Left lung (tissue), 10 donors: ENCODE measurements around the gene AGL. TPM values are rescaled to one million over a fixed set of nuclear protein-coding genes. Genes with fewer than 3 reads are reported as not detected.

Experiments used
- ATAC-seq: fragments of 200-7000 bp; cut with Tn5 transposase; one replicate; pipeline ENCODE4 v1.9.1; 2020; ENCODE audit warnings: moderate library complexity
- DNase-seq, 4 donors: peaks; one replicate each; pipeline ENCODE4 v3.0.0-alpha.2; 2013 to 2020
- H3K27ac ChIP-seq, 2 donors: fragments of 200-600 bp; sonication (generic) in 1 of 2; one replicate each; pipeline versions ENCODE4 v1.5.0 to v1.8.0; 2020 to 2021
- H3K27me3 ChIP-seq, 2 donors: fragments of 200-600 bp; sonication (generic) in 1 of 2; one replicate each; pipeline versions ENCODE4 v1.5.0 to v1.8.0; 2020 to 2021
- H3K36me3 ChIP-seq, 2 donors: fragments of 200-600 bp; sonication (generic) in 1 of 2; one replicate each; pipeline versions ENCODE4 v1.5.0 to v1.8.0; 2020 to 2021
- H3K4me1 ChIP-seq, 2 donors: fragments of 200-600 bp; one replicate each; pipeline ENCODE4 v1.8.0; 2021
- H3K4me3 ChIP-seq, 2 donors: fragments of 200-600 bp; sonication (generic) in 1 of 2; one replicate each; pipeline versions ENCODE4 v1.5.0 to v1.8.0; 2020 to 2021; ENCODE audit warnings: mild to moderate bottlenecking in 1 of 2
- H3K9me3 ChIP-seq, 2 donors: fragments of 200-600 bp; sonication (generic) in 1 of 2; one replicate each; pipeline versions ENCODE4 v1.5.0 to v1.8.0; 2020 to 2021
- intact Hi-C, 2 donors: fragments of 100-400 bp; cut with DNase I; formaldehyde crosslinking; loops; one replicate each; pipeline versions ENCODE4 v1.11.2 to v1.14.2; 2022
- polyA plus RNA-seq, 6 donors: library from polyadenylated mRNA; unstranded; fragments of 120-200 nt; gene quantifications; one replicate each; pipeline ENCODE4 v1.2.1, GENCODE V29; 2013; ENCODE audit not compliant: insufficient read length in 6 of 6
- total RNA-seq, 2 donors: library from RNA; stranded (reverse); fragmentation: NEBNext Ultra II Directional; extraction: Animal tissue kit (Norgen Biotek cat#: 25700); gene quantifications; one replicate each; pipeline ENCODE4 v1.2.1, GENCODE V29; 2021
- TF ChIP-seq, protein P1 (sequence below), 2 donors: fragments of 200-600 bp; sonication (generic) in 1 of 2; IDR thresholded peaks; one replicate each; pipeline versions ENCODE4 v1.5.0 to v1.8.0; 2021; ENCODE audit warnings: antibody characterized with exemption in 2 of 2
- donor health status: DM: no; HTN: yes; CAD: no.
- donor health status: DM: no; HTN: no; CAD: no.

AGL gene
- total and polyA plus RNA-seq, 8 donors: 16.9 to 38.4 (median 22.0) TPM

DNA sequence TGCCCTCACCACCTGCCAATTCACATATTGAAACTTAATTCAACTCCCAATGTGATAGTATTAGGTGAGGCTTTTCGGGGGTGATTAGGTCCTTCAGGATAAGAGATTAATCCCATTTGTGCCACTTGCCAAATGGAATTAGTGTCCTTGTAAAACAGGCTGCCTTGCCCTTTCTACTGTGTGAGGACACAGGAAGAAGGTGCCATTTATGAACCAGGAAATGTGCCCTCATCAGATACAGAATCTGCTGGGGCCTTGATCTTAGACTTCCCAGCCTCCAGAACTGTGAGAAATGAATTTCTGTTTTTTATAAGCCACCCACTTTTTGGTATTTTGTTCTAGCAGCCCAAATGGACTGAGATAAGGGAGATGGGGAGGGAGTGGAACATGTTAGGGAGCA lies 39.1 kb upstream of the AGL start:
- Histone ChIP-seq H3K27me3 (no peaks in the 10 kb centered on the region), H3K4me1 (peaks cover 0 to 6% of the 10 kb centered on the region in 2 donors), H3K27ac (no peak overlapping the region), H3K36me3 (no peaks in the 10 kb centered on the region), H3K4me3 (no peak overlapping the region), H3K9me3 (no peaks in the 10 kb centered on the region)
- DNase-seq (no peak), ATAC-seq (no peak)
- intact Hi-C loops: no loop called here
- TF ChIP-seq, protein P1, sequence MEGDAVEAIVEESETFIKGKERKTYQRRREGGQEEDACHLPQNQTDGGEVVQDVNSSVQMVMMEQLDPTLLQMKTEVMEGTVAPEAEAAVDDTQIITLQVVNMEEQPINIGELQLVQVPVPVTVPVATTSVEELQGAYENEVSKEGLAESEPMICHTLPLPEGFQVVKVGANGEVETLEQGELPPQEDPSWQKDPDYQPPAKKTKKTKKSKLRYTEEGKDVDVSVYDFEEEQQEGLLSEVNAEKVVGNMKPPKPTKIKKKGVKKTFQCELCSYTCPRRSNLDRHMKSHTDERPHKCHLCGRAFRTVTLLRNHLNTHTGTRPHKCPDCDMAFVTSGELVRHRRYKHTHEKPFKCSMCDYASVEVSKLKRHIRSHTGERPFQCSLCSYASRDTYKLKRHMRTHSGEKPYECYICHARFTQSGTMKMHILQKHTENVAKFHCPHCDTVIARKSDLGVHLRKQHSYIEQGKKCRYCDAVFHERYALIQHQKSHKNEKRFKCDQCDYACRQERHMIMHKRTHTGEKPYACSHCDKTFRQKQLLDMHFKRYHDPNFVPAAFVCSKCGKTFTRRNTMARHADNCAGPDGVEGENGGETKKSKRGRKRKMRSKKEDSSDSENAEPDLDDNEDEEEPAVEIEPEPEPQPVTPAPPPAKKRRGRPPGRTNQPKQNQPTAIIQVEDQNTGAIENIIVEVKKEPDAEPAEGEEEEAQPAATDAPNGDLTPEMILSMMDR (IDR thresholded peaks at IDR 0.05): no peak

DNA sequence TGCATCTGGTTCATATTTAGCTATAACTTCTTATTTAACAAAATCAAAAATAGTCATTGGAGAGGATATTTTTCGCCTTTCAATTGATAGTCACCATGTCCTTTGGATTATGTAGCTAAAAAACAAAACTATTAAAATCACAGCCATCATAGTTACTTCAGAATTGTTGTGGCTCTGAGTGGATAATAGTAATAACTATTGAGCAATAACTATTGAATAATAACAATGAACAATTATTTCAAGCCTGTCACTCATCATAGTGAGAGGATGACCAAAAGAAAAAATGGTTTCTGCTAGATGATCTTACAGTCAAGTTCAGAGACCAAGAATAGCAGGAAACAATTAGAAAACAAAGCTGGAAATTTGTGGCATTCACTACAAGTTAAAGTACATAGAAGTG lies 38.4 kb upstream of the AGL start:
- ATAC-seq: no peak
- H3K4me3 ChIP-seq: no peak overlapping the region
- DNase-seq: no peak
- no peak overlapping the region for H3K27ac ChIP-seq
- H3K9me3 ChIP-seq: no peaks in the 10 kb centered on the region
- H3K4me1 ChIP-seq: peaks cover 0 to 6% of the 10 kb centered on the region in 2 donors
- no peaks in the 10 kb centered on the region for H3K27me3 ChIP-seq
- TF ChIP-seq, protein P1 (IDR thresholded peaks at IDR 0.05): no peak
- intact Hi-C loops: no loop called here
- no peaks in the 10 kb centered on the region for H3K36me3 ChIP-seq

DNA sequence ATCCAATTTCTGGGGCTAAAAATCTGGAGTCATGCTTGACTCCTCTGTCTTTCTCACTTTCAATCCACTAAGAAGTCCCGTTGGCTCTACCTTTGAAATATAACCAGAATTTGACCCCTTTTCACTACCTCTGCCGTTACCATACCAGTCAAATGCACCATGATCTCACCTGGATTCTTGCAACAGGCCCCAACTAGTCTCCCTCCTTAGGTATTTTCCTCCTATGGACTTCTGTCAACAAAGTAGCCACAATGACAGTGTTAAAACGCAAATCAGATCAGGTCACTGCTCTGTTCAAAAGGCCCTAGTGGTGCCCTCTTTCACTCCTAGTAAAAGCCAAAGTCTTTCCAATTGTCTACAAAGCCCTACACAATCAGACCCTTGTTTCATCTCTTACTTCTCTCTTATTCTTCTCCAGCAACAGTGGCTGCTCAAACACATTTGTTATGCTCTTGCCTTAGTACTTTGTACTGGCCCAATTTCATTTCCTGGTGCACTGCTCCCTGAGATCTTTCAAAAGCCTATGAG lies 35.7 kb upstream of the AGL start:
- H3K27ac ChIP-seq: no peak overlapping the region
- H3K36me3 ChIP-seq: no peaks in the 10 kb centered on the region
- no peak for DNase-seq
- no peaks in the 10 kb centered on the region for H3K4me1 ChIP-seq
- no peak overlapping the region for H3K4me3 ChIP-seq
- H3K27me3 ChIP-seq: no peaks in the 10 kb centered on the region
- no peaks in the 10 kb centered on the region for H3K9me3 ChIP-seq
- intact Hi-C loops: no loop called here
- no peak for ATAC-seq
- TF ChIP-seq, protein P1 (IDR thresholded peaks at IDR 0.05): no peak

DNA sequence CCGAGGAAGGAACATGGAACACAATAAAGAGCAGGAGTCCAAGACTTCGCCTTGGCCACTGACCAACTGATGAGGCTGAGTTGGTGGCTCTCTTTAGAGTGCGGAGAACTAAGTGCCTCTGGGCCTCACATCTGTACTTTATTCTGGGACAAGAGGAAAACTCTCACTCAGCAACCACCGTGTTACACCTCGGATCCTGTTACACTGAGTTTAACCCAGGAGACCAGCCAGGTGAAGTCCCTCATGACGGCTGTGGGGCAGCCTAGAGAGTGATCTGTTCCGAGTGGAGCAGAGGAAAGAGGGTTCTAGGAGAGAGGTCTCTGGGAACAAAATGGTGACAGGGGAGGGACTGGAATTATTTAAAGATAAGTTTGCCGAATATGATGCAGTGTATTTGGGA lies 33.5 kb upstream of the AGL start:
- Histone ChIP-seq H3K36me3 (no peaks in the 10 kb centered on the region), H3K4me1 (no peaks in the 10 kb centered on the region), H3K4me3 (no peak overlapping the region), H3K9me3 (no peaks in the 10 kb centered on the region), H3K27ac (no peak overlapping the region), H3K27me3 (no peaks in the 10 kb centered on the region)
- ATAC-seq: no peak
- no peak for DNase-seq
- TF ChIP-seq, protein P1 (IDR thresholded peaks at IDR 0.05): no peak
- intact Hi-C loops: no loop called here

DNA sequence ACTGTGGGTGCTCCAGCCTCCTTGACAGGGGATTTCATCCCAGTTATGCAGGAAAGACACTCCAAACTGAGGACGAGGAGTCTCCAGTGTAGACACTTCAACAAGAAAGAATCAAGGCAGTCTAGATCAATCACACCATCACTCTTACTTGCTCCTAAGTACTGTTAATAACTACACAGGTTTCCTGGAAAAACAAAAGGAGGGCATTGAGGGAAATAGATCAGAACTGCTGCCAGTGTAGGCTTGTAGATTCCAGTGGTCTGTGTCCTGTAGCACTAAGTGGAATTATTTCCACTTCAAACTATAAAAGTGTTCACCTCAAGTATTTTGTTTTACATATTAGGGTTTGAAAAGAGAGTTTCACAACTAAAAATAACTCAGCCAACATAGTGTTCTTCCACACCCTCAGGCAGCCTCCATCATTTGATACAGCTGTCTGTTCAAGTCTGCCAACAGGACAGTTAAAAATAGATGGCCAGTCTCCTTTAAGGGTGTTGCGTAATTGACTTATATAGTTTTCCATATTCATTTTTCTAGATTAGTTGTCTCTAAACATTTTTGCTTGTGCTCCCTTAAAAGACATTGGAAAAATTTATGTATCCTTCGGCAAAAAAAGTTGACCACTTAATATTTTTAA lies 32.0 kb upstream of the AGL start:
- TF ChIP-seq, protein P1 (IDR thresholded peaks at IDR 0.05): no peak
- H3K4me1 ChIP-seq: no peaks in the 10 kb centered on the region
- intact Hi-C loops: no loop called here
- no peak for DNase-seq
- peak; percentile 91 for ATAC-seq
- no peaks in the 10 kb centered on the region for H3K36me3 ChIP-seq
- H3K27ac ChIP-seq: peak overlapping the region in 1 of 2 donors; percentile 31
- no peaks in the 10 kb centered on the region for H3K9me3 ChIP-seq
- H3K27me3 ChIP-seq: no peaks in the 10 kb centered on the region
- no peak overlapping the region for H3K4me3 ChIP-seq
